IMR-90 (cell line): Measurements from ENCODE around the gene PC. TPM values are rescaled to one million over a fixed set of nuclear protein-coding genes. Genes with fewer than 3 reads are reported as not detected.

ENCODE experiments used
- ATAC-seq: fragments of 200-7000 bp; cut with Tn5 transposase; 2 replicates; pipeline ENCODE4 v1.9.1; 2020; ENCODE audit warnings: low read depth, mild to moderate bottlenecking, moderate library complexity
- BruUV-seq: library from RNA; stranded (reverse); fragments of 400-500 nt; replicated peaks from 2 replicates; lab custom pipeline; 2021; lab: Mats Ljungman, UMichigan
- CTCF ChIA-PET: fragments of 300-600 bp; formaldehyde crosslinking; extraction: SDS; loops from one replicate; lab custom pipeline; 2021; ENCODE audit warnings: antibody characterized with exemption; lab: Yijun Ruan, JAX
- POLR2A ChIA-PET: fragments of 300-600 bp; sonication (Branson Sonifier 250); formaldehyde crosslinking; loops from one replicate; lab custom pipeline; 2022; ENCODE audit warnings: antibody characterized with exemption; ENCODE audit not compliant: unreplicated experiment; lab: Charles Lee
- DNase-seq: peaks from one replicate; pipeline ENCODE4 v3.0.0; 2013
- H2AFZ ChIP-seq: replicated peaks from 2 replicates; pipeline ENCODE3; 2013; ENCODE audit warnings: low read length, mild to moderate bottlenecking; ENCODE audit not compliant: poor library complexity
- H2AK5ac ChIP-seq: 2 replicates; pipeline ENCODE4 v1.6.1; 2013; ENCODE audit warnings: low read depth, low read length, inconsistent platforms
- H2AK9ac ChIP-seq: replicated peaks from 2 replicates; pipeline ENCODE3; 2013; ENCODE audit warnings: mild to moderate bottlenecking, low read depth, low read length, moderate library complexity; ENCODE audit not compliant: poor library complexity
- H2BK120ac ChIP-seq: 2 replicates; pipeline ENCODE4 v1.6.1; 2013; ENCODE audit warnings: low read depth, low read length, inconsistent platforms
- H2BK15ac ChIP-seq: 3 replicates; pipeline ENCODE4 v1.6.1; 2013; ENCODE audit warnings: low read depth, low read length, inconsistent platforms
- H2BK20ac ChIP-seq: 2 replicates; pipeline ENCODE4 v1.6.1; 2013; ENCODE audit warnings: low read depth, mild to moderate bottlenecking, inconsistent platforms, low read length, moderate library complexity
- H2BK5ac ChIP-seq: 2 replicates; pipeline ENCODE4 v1.6.1; 2013; ENCODE audit warnings: mild to moderate bottlenecking, low read depth, low read length, inconsistent platforms; ENCODE audit not compliant: poor library complexity, severe bottlenecking
- H3K14ac ChIP-seq: replicated peaks from 2 replicates; pipeline ENCODE4 v1.6.1; 2013; ENCODE audit warnings: low read depth, low read length, inconsistent platforms
- H3K18ac ChIP-seq: 2 replicates; pipeline ENCODE4 v1.6.1; 2013; ENCODE audit warnings: low read depth, low read length, control low read depth
- H3K23ac ChIP-seq: 2 replicates; pipeline ENCODE4 v1.6.1; 2013; ENCODE audit warnings: low read depth, low read length, inconsistent platforms
- H3K27ac ChIP-seq: 2 replicates; pipeline ENCODE4 v1.5.1; 2013; ENCODE audit warnings: mild to moderate bottlenecking, control low read depth, low read length; ENCODE audit not compliant: insufficient read depth
- H3K27me3 ChIP-seq: 2 replicates; pipeline ENCODE4 v1.6.1; 2013; ENCODE audit warnings: low read length; ENCODE audit not compliant: control insufficient read depth, insufficient read depth
- H3K36me3 ChIP-seq: 2 replicates; pipeline ENCODE4 v1.6.1; 2013; ENCODE audit warnings: low read length, mixed read lengths; ENCODE audit not compliant: control insufficient read depth, insufficient read depth
- H3K4ac ChIP-seq: 2 replicates; pipeline ENCODE4 v1.6.1; 2013; ENCODE audit warnings: low read depth, low read length, inconsistent platforms
- H3K4me1 ChIP-seq: 2 replicates; pipeline ENCODE4 v1.6.1; 2013; ENCODE audit warnings: low read length, mixed read lengths; ENCODE audit not compliant: control insufficient read depth, insufficient read depth
- H3K4me2 ChIP-seq: 2 replicates; pipeline ENCODE4 v1.6.1; 2013; ENCODE audit warnings: low read depth, mild to moderate bottlenecking, control low read depth, low read length, moderate library complexity
- H3K4me3 ChIP-seq: 2 replicates; pipeline ENCODE4 v1.5.1; 2013; ENCODE audit warnings: low read depth, mild to moderate bottlenecking, control low read depth, low read length, moderate library complexity; ENCODE audit not compliant: insufficient read depth
- H3K56ac ChIP-seq: 2 replicates; pipeline ENCODE4 v1.6.1; 2013; ENCODE audit warnings: low read length, inconsistent platforms; ENCODE audit not compliant: insufficient read depth; ENCODE audit errors: extremely low read depth
- H3K79me1 ChIP-seq, 2 experiments: 2 replicates each; pipeline ENCODE4 v1.6.1; 2013; ENCODE audit warnings: low read length in 2 of 2, inconsistent platforms in 1 of 2, low read depth in 1 of 2
- H3K9ac ChIP-seq: 2 replicates; pipeline ENCODE4 v1.6.1; 2013; ENCODE audit warnings: low read depth, low read length, control low read depth
- H3K9me1 ChIP-seq: 2 replicates; pipeline ENCODE4 v1.6.1; 2013; ENCODE audit warnings: low read length, inconsistent platforms; ENCODE audit not compliant: insufficient read depth
- H3K9me3 ChIP-seq: 2 replicates; pipeline ENCODE4 v1.6.1; 2013; ENCODE audit warnings: low read length; ENCODE audit not compliant: control insufficient read depth, insufficient read depth
- H4K20me1 ChIP-seq: 2 replicates; pipeline ENCODE4 v1.6.1; 2013; ENCODE audit warnings: low read length, inconsistent platforms; ENCODE audit not compliant: insufficient read depth
- H4K5ac ChIP-seq: 2 replicates; pipeline ENCODE4 v1.6.1; 2013; ENCODE audit warnings: mild to moderate bottlenecking, low read depth, low read length, control low read depth
- H4K8ac ChIP-seq, 2 experiments: 2 replicates each; pipeline ENCODE4 v1.6.1; 2013; ENCODE audit warnings: low read depth in 2 of 2, low read length in 2 of 2, control low read depth in 1 of 2, inconsistent platforms in 1 of 2
- H4K91ac ChIP-seq: 2 replicates; pipeline ENCODE4 v1.6.1; 2013; ENCODE audit warnings: low read depth, low read length, inconsistent platforms; ENCODE audit not compliant: insufficient read depth
- CEBPB ChIP-seq: IDR thresholded peaks from 2 replicates; pipeline ENCODE4 v1.6.1; 2012; ENCODE audit warnings: low read depth, low read length, improper control_type of control experiment
- RCOR1 ChIP-seq: IDR thresholded peaks from 2 replicates; pipeline ENCODE4 v1.6.1; 2012; ENCODE audit warnings: mild to moderate bottlenecking, low read length, improper control_type of control experiment; ENCODE audit not compliant: insufficient replicate concordance
- WGBS, 2 experiments: methylation state at CpG; one replicate each; pipeline versions ENCODE4 v1.1.5 to v1.1.7; 2013; ENCODE audit warnings: missing lambda C conversion rate in 2 of 2; ENCODE audit not compliant: insufficient read length in 1 of 2; ENCODE audit errors: extremely low coverage in 2 of 2; 5-methylcytosine and 5-hydroxymethylcytosine counted together
- dilution Hi-C: fragments of 300-500 bp; cut with HindIII; formaldehyde crosslinking; loops from one replicate; pipeline ENCODE4 v1.14.3; 2018; ENCODE audit warnings: low sequenced_read_pairs; ENCODE audit not compliant: unreplicated experiment
- in situ Hi-C: fragments of 300-500 bp; cut with MboI; formaldehyde crosslinking; loops from 3 replicates; pipeline ENCODE4 v1.14.3; 2019; ENCODE audit warnings: low sequenced_read_pairs, inconsistent platforms, mixed read lengths
- intact Hi-C: fragments of 100-400 bp; cut with micrococcal nuclease; formaldehyde crosslinking; loops from 2 replicates; pipeline ENCODE4 v1.10.0; 2022
- polyA plus RNA-seq, 3 experiments: library from polyadenylated mRNA; depleted of rRNA; stranded (reverse); fragments of >200 nt; gene quantifications; 2 replicates each; pipeline ENCODE4 v1.2.3, GENCODE V29; 2012; ENCODE audit warnings: low replicate concordance in 1 of 3
- total RNA-seq: library from RNA; depleted of rRNA; stranded (reverse); fragments of >200 nt; gene quantifications from 2 replicates; pipeline ENCODE4 v1.2.3, GENCODE V29; 2012
- TF ChIP-seq, protein P1 (sequence below): fragments of 150-350 bp; IDR thresholded peaks from 2 replicates; pipeline ENCODE4 v1.6.1; 2016; ENCODE audit warnings: low read depth, mild to moderate bottlenecking, low read length, moderate library complexity, borderline replicate concordance
- TF ChIP-seq, protein P2 (sequence below): fragments of 150-350 bp; IDR thresholded peaks from 2 replicates; pipeline ENCODE4 v1.6.1; 2017; ENCODE audit warnings: mild to moderate bottlenecking, antibody characterized with exemption, low read length, low read depth

PC gene
- total and polyA plus RNA-seq, 2 of the 4 experiments (the other 2 are of a cell fraction) = 13.6 to 15.7 TPM

GRCh38 chr11:66969584-66970225 is 11.5 kb upstream of the PC start:
- BruUV-seq = no TSS peak
- Histone ChIP-seq H4K5ac (peak overlapping the region; percentile 92), H2BK120ac (peak overlapping the region; percentile 97), H3K23ac (peak overlapping the region; percentile 88), H3K79me1 (peaks cover 0 to 5% of the 10 kb centered on the region in 2 experiments; a peak in 3 of 4 replicates), H2AK5ac (peak overlapping the region; percentile 97), H3K14ac (peak overlapping the region; percentile 85), H3K4me1 (peaks cover 34% of the 10 kb centered on the region), H2BK5ac (peak overlapping the region; percentile 99), H3K4me3 (no peak overlapping the region), H3K9me1 (peaks cover 27% of the 10 kb centered on the region), H3K36me3 (no peaks in the 10 kb centered on the region), H3K27ac (peak overlapping the region; percentile 95), H3K27me3 (no peaks in the 10 kb centered on the region), H3K18ac (peak overlapping the region; percentile 92), H3K4me2 (no peak overlapping the region), H3K56ac (peak overlapping the region; percentile 92), H2BK20ac (peak overlapping the region; percentile 98), H3K4ac (peak overlapping the region; percentile 91), H3K9me3 (no peaks in the 10 kb centered on the region), H2BK15ac (peak overlapping the region; percentile 96), H4K8ac (peak overlapping the region; percentile 82 to 97), H4K91ac (peak overlapping the region; percentile 98), H2AK9ac (peak overlapping the region; percentile 18), H3K9ac (no peak overlapping the region), H2AFZ (peak overlapping the region; percentile 59), H4K20me1 (peaks cover 3% of the 10 kb centered on the region; the same call in 1 of the 2 replicates)
- TF ChIP-seq, protein P1, sequence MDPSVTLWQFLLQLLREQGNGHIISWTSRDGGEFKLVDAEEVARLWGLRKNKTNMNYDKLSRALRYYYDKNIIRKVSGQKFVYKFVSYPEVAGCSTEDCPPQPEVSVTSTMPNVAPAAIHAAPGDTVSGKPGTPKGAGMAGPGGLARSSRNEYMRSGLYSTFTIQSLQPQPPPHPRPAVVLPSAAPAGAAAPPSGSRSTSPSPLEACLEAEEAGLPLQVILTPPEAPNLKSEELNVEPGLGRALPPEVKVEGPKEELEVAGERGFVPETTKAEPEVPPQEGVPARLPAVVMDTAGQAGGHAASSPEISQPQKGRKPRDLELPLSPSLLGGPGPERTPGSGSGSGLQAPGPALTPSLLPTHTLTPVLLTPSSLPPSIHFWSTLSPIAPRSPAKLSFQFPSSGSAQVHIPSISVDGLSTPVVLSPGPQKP = no peak
- peak; percentile 34; the same call in 1 of the 2 replicates for TF ChIP-seq CEBPB
- TF ChIP-seq RCOR1 = no peak
- TF ChIP-seq, protein P2, sequence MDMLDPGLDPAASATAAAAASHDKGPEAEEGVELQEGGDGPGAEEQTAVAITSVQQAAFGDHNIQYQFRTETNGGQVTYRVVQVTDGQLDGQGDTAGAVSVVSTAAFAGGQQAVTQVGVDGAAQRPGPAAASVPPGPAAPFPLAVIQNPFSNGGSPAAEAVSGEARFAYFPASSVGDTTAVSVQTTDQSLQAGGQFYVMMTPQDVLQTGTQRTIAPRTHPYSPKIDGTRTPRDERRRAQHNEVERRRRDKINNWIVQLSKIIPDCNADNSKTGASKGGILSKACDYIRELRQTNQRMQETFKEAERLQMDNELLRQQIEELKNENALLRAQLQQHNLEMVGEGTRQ = no peak
- intact Hi-C loops = loop anchor here (5.0 kb wide), 2 partner anchors 112 to 127 kb away; partner anchors contain the start of genes LRFN4 and RCE1
- dilution Hi-C loops = no loop called here
- ChIA-PET POLR2A (interaction anchor here (0.6 kb wide), 1 partner anchor 132 kb away, joined by 3 read pairs; no protein-coding TSS in a partner anchor), CTCF (no interaction called here)
- ATAC-seq (peak; percentile 5; the same call in 1 of the 2 replicates), DNase-seq (peak; percentile 87)
- in situ Hi-C loops = no loop called here
- no CpG with 5 or more reads among the region's 6 CpGs for WGBS, 2 experiments
